LNCaP clone FGC (cell line): ENCODE results near the gene ZFHX3.

Experiments used
- DNase-seq: peaks from one replicate; pipeline ENCODE4 v3.0.0-alpha.2; 2011; ENCODE audit warnings: low read depth
- H3K4me3 ChIP-seq: 2 replicates; pipeline ENCODE4 v1.5.1; 2011; ENCODE audit warnings: mild to moderate bottlenecking, low read depth, low read length, control low read depth
- TF ChIP-seq, protein P1 (sequence below): IDR thresholded peaks from 2 replicates; pipeline ENCODE4 v1.5.1; 2012; ENCODE audit warnings: mild to moderate bottlenecking; ENCODE audit not compliant: control insufficient read depth, insufficient read depth; ENCODE audit errors: extremely low read depth

ZFHX3 gene

DNA sequence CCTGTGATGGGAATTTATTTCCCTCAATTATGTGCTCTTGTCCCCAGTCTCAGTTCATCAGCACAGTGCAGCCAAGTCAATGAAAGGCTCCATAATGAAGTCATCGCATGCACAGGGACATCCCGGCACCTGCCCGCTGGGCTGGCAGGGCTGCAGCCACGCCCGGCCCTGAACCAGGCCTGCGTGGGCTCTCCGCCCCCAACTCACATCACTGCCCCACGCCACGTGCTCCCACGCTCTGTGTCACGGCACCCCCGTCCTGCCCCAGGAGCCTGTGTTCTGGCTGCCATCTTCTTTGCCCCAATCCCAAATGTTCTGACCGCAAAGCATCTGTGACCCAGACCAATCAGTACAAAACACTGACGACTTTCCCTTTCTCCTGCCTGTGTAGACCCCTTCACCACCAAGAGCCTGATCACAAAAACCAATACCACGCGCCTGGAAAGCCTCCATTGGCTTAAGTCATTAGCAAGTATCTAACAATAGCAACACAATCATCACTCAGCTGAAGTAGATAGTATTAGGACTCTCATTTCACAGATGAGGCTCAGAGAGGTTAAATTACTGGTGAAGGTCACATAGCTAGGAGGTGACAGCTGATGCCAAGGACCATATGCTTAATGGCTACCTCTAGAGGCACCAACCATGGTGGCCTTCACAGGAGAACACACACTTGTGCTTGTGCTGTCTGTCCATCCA, 202.5 kb downstream of the ZFHX3 start:
- TF ChIP-seq, protein P1, sequence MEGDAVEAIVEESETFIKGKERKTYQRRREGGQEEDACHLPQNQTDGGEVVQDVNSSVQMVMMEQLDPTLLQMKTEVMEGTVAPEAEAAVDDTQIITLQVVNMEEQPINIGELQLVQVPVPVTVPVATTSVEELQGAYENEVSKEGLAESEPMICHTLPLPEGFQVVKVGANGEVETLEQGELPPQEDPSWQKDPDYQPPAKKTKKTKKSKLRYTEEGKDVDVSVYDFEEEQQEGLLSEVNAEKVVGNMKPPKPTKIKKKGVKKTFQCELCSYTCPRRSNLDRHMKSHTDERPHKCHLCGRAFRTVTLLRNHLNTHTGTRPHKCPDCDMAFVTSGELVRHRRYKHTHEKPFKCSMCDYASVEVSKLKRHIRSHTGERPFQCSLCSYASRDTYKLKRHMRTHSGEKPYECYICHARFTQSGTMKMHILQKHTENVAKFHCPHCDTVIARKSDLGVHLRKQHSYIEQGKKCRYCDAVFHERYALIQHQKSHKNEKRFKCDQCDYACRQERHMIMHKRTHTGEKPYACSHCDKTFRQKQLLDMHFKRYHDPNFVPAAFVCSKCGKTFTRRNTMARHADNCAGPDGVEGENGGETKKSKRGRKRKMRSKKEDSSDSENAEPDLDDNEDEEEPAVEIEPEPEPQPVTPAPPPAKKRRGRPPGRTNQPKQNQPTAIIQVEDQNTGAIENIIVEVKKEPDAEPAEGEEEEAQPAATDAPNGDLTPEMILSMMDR: no peak

DNA sequence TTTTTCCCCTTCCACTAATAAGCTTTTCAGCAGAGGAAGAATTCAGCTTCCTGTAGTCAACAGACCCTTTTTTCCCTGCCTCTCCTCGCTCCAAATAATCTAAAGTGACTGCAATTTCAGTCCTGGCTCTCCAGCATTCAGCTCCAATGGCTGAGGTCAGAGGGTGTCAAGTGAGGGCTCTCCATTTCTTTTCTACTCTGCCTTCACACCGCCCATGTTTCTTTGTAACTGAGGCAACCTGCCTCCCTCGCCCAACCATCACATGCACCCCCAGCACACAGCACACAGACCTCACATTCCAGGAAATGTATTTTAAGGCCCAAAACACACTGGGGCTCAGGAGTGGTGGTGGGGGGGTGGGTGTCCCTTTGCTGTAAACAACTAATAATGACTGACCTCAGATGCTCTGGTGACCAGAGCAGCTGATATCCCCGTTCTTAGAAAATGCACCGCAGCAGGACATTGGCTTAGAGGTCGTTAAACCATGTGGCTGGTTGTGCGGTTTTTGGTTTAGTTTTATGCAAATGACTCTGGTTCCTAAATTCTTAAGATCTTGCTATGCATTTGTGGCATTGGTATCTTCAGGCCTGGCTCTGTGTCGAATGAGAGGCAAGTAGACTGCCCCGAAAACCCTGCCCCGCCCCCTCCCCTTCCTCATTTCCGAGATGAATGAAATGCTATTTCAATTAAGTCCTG, 203.6 kb downstream of the ZFHX3 start:
- H3K4me3 ChIP-seq: no peak overlapping the region
- TF ChIP-seq, protein P1: no peak
- DNase-seq: no peak

More for the DNA sequence above, 202.5 kb downstream of the ZFHX3 start:
- no peak for DNase-seq
- no peak overlapping the region for H3K4me3 ChIP-seq

DNA sequence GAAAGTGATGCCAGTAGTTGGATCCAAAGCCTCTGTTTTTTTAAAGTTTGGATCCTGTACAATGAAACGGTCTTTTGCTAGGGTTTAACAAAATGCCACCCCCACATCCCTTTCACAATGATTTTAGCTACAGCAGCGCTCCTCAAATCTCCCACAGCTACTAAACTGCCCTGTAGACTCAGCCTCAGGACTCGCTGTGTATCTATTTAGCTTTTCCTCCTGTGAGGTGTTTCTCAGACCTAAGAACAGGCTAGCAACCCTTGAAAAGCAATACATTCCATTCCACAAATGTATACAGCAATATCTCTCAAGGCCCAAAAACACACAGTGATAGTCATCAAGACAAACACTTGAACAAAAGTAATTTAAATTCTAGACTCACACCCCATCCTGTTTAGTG, 206.4 kb downstream of the ZFHX3 start:
- no peak overlapping the region for H3K4me3 ChIP-seq
- DNase-seq: no peak
- TF ChIP-seq, protein P1: no peak

DNA sequence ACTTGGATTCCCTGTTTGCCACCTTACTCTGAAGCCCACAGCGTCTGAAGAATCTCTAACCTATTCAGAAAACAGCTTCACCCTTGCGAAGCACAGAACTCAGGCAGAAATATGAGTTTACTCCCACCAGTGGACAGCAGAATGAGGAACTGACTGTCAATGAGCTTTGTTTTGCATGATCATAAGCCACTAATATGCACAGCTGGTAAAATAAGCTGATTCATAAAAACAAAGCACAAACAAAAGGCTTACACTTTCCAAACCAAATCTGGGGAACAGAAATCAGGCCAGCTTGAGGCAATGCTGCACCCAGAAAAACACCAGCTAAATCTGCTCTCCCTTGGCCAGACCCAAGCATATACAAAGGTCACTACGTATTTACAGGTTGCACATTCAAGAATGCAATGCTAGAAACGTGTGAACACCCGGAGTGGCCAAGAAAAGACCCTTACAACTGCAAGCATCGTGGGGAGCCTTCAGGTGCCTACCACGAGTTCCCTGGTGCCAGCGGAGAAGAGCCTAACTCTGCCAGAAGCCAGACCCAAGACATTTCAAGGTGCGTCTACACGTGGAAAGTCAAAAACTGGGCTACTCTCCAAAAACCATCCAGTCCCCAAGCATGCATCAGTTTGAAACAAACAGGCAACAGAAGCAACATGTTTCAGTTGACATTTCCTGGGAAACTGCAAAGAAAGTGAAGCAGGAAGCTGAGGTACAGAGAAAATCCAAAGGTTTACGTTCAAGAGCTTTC, 207.1 kb downstream of the ZFHX3 start:
- DNase-seq: no peak
- no peak overlapping the region for H3K4me3 ChIP-seq
- TF ChIP-seq, protein P1: no peak

DNA sequence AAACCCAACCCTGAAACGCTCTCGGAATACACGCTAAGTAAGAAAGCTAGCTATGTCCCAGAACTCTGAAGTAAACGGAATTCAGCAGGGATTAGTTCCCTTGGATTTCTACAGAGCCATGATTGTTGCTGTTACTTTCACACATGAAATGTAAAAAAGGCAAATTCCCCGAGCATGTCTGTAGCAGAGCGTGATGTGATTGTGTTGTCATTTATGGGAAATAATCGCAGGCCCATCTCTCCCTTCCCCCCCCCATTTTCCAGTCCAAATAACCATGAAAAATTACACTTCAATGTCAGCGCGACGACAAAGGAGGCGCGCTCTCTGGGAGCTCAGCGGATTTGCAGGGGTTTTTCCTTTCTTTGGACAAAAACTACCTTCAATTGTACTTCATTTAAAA, 209.0 kb downstream of the ZFHX3 start:
- DNase-seq: no peak
- TF ChIP-seq, protein P1: no peak
- H3K4me3 ChIP-seq: no peak overlapping the region

DNA sequence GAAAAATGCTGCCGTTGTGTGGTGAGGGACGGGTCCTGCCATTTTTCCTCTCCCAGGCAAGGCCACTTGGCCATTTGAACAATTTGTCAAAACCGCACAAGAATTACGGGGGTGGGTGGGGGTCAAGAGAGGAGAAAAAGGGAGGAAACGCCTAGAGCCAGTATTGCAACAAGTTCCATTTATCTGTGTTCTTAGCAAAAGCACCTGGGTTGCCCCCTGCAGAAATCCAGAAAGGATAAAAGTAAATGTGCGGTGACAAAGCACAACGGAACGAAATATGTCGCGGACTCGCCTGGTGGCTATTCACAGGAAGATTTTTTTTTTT, 209.4 kb downstream of the ZFHX3 start:
- DNase-seq: no peak
- TF ChIP-seq, protein P1: no peak
- no peak overlapping the region for H3K4me3 ChIP-seq
